ENCODE measurements around the gene HRH3.

DNA sequence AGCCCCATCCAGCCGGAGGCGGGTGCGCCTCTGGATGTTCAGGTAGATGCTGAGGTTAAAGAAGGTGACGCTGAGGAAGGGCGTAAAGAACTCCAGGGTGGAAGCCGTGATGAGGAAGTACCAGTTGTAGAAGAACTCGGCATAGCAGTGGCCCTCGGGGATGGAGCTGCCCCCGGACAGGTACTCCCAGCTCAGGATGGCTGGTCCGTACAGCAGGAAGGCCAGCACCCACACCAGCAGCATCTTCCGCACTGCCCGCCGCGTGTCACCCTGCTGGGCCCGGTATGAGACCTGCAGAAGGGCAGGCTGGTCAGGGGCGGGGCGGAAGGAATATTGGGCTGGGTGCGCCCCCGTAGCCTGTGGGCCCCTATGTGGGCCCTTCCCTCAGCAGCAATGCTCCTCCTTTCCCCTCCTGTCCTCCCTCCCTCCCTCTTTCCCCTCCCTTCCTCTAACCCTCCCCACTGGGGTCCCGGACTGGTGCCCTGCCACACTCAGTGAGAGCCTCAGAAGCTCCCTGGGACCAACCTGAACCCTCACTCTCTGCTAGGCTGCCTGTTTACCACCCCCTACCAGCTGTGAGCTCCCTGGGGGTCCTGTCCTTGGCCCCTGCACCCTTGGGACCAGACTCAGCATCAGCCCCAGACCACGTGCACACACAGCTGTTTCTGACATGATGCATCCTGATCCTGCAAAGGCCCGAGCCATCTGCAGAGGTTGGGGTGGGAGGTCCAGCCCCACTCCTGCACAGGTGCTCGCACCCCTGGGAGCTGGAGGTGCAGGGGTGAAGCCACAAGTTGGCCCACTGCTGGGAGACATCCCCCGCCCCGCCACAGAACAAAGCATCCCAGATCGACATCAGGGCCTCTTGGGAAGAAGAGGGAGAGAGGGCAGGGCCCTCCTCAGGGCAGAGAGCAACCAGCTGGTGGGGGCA is 3.2 kb downstream of the HRH3 start:
- TF ChIP-seq, protein P1, sequence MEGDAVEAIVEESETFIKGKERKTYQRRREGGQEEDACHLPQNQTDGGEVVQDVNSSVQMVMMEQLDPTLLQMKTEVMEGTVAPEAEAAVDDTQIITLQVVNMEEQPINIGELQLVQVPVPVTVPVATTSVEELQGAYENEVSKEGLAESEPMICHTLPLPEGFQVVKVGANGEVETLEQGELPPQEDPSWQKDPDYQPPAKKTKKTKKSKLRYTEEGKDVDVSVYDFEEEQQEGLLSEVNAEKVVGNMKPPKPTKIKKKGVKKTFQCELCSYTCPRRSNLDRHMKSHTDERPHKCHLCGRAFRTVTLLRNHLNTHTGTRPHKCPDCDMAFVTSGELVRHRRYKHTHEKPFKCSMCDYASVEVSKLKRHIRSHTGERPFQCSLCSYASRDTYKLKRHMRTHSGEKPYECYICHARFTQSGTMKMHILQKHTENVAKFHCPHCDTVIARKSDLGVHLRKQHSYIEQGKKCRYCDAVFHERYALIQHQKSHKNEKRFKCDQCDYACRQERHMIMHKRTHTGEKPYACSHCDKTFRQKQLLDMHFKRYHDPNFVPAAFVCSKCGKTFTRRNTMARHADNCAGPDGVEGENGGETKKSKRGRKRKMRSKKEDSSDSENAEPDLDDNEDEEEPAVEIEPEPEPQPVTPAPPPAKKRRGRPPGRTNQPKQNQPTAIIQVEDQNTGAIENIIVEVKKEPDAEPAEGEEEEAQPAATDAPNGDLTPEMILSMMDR (IDR thresholded peaks at IDR 0.05; ENCODE audit: borderline replicate concordance, extremely low read depth, low read length, poor library complexity, severe bottlenecking): no peak
- no peak for TF ChIP-seq EZH2 (IDR thresholded peaks at IDR 0.05; ENCODE audit: borderline replicate concordance, low read depth, low read length, severe bottlenecking)
